Effector CD8-positive, alpha-beta T cell (primary cell): ENCODE results near the gene CTU2.

Experiments
- DNase-seq: peaks from one replicate; lab custom pipeline; 2025; lab: John Stamatoyannopoulos, UW

The CTU2 gene

GRCh38 chr16:88681709-88682451 lies 24.4 kb upstream of the CTU2 start:
- peak; percentile 25 for DNase-seq

GRCh38 chr16:88684569-88685155 lies 21.6 kb upstream of the CTU2 start:
- DNase-seq = no peak

- DNase-seq = peak; percentile 36
Measured at GRCh38 chr16:88685156-88686061, 20.9 kb upstream of the CTU2 start.

- DNase-seq = no peak
Measured at GRCh38 chr16:88686062-88686438, 20.3 kb upstream of the CTU2 start.

GRCh38 chr16:88686439-88687253 lies 19.7 kb upstream of the CTU2 start, which contains the start of gene SNAI3:
TSS of gene SNAI3 (minus strand) at chr16:88686507. CDS start at chr16:88686406, 101 bp downstream.
- peak; percentile 79 for DNase-seq

GRCh38 chr16:88687254-88687576 lies 19.1 kb upstream of the CTU2 start:
- no peak for DNase-seq

GRCh38 chr16:88687676-88688012 lies 18.7 kb upstream of the CTU2 start:
- no peak for DNase-seq

- DNase-seq = no peak
Measured at GRCh38 chr16:88688013-88688778, 18.1 kb upstream of the CTU2 start.

GRCh38 chr16:88690341-88691128 lies 15.8 kb upstream of the CTU2 start:
- no peak for DNase-seq

GRCh38 chr16:88691129-88691813 lies 15.0 kb upstream of the CTU2 start:
- DNase-seq = no peak

GRCh38 chr16:88691924-88692560 lies 14.3 kb upstream of the CTU2 start:
- no peak for DNase-seq

GRCh38 chr16:88692861-88693260 lies 13.4 kb upstream of the CTU2 start:
- no peak for DNase-seq

GRCh38 chr16:88693420-88694177 lies 12.7 kb upstream of the CTU2 start:
- DNase-seq = no peak

GRCh38 chr16:88694221-88695087 lies 11.8 kb upstream of the CTU2 start:
- DNase-seq = no peak

GRCh38 chr16:88695218-88695617 lies 11.1 kb upstream of the CTU2 start:
- DNase-seq = no peak

- no peak for DNase-seq
Measured at GRCh38 chr16:88695753-88696152, 10.6 kb upstream of the CTU2 start.

GRCh38 chr16:88696441-88696840 lies 9.9 kb upstream of the CTU2 start:
- DNase-seq = no peak
